RWPE2 (cell line): Measurements from ENCODE around the gene TCERG1L.

Experiments
- ATAC-seq: fragments of 200-7000 bp; cut with Tn5 transposase; 3 replicates; pipeline ENCODE4 v1.9.1; 2021; ENCODE audit warnings: low read depth
- DNase-seq: peaks from one replicate; pipeline ENCODE4 v3.0.0-alpha.2; 2020; ENCODE audit warnings: low spot score
- H3K27ac ChIP-seq: fragments of 450-650 bp; 2 replicates; pipeline ENCODE4 v1.5.1; 2017; ENCODE audit warnings: mild to moderate bottlenecking; ENCODE audit not compliant: poor library complexity, severe bottlenecking
- H3K27me3 ChIP-seq: fragments of 250-450 bp; sonication (Bioruptor Pico); 2 replicates; pipeline ENCODE4 v1.5.1; 2021; ENCODE audit warnings: mild to moderate bottlenecking, moderate library complexity; ENCODE audit not compliant: insufficient read depth, poor library complexity, severe bottlenecking
- H3K36me3 ChIP-seq: fragments of 250-450 bp; sonication (Bioruptor Pico); 2 replicates; pipeline ENCODE4 v1.5.1; 2020; ENCODE audit warnings: low read depth, mild to moderate bottlenecking, moderate library complexity
- H3K4me1 ChIP-seq: fragments of 250-450 bp; sonication (Bioruptor Pico); 2 replicates; pipeline ENCODE4 v1.5.1; 2021; ENCODE audit warnings: mild to moderate bottlenecking, moderate library complexity; ENCODE audit not compliant: insufficient read depth, poor library complexity, severe bottlenecking
- H3K4me3 ChIP-seq: fragments of 250-450 bp; sonication (Bioruptor Pico); 2 replicates; pipeline ENCODE4 v1.5.1; 2021; ENCODE audit warnings: mild to moderate bottlenecking, moderate library complexity; ENCODE audit not compliant: severe bottlenecking
- H3K9me3 ChIP-seq: fragments of 250-450 bp; sonication (Bioruptor Pico); 2 replicates; pipeline ENCODE4 v1.5.1; 2021; ENCODE audit warnings: mild to moderate bottlenecking, moderate library complexity; ENCODE audit not compliant: severe bottlenecking
- CTCF ChIP-seq: fragments of 450-650 bp; IDR thresholded peaks from one replicate; pipeline ENCODE4 v1.5.1; 2017; ENCODE audit warnings: mild to moderate bottlenecking, moderate library complexity; ENCODE audit not compliant: poor library complexity, severe bottlenecking

The TCERG1L gene

DNA sequence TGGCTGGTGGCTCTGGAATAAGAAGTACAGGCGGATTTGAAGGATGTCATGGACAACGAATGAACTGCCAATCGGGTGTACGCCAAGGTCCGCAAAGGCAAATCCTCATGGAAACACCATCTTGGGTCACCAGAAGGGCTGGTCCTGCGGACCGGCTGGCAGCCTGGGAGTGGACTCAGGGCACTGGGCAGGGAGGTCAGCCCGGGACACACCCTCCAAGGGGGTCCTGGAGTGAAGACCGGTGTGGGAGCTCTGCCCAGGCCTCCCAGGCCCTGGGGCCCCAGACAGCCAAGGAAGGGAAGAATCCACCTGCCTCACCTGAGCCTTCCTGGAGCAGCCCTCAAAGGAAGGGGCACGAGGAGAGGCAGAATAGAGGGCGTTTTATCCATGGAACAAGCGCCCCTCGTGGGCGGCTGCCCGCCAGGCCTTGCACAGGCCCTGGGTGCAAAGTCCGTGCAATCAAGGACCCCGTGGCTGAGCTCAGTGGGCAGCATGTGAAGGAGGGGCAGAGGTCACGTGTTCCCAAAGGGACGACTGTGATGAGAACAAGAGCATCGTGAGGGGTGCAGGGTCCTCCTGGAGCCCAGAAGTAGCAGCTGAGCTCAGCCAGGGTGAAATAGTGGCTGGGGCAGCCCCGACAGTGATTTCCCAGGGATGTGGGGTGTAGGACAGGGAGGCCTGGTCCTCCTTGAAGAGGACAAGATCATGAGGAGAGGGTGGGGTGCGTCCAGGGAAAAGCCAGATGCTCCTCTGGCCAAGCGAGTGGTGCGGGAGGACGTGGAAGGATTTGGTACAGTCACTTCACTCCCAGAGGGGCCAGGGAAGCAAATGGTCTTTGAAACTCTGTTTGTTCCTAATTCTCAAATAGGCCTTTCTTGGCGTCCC lies 105.2 kb downstream of the TCERG1L start:
- peak; percentile 34 for DNase-seq
- Histone ChIP-seq H3K36me3 (no peaks in the 10 kb centered on the region), H3K27me3 (no peaks in the 10 kb centered on the region), H3K27ac (no peak overlapping the region), H3K4me1 (no peaks in the 10 kb centered on the region), H3K9me3 (no peaks in the 10 kb centered on the region), H3K4me3 (no peak overlapping the region)
- no peak for TF ChIP-seq CTCF
- ATAC-seq, result no peak

GRCh38 chr10:131205556-131205955 lies 106.0 kb downstream of the TCERG1L start:
- H3K4me3 ChIP-seq, result no peak overlapping the region
- no peaks in the 10 kb centered on the region for H3K9me3 ChIP-seq
- DNase-seq, result peak; percentile 41
- no peak overlapping the region for H3K27ac ChIP-seq
- TF ChIP-seq CTCF, result no peak
- no peaks in the 10 kb centered on the region for H3K27me3 ChIP-seq
- no peak for ATAC-seq
- H3K4me1 ChIP-seq, result no peaks in the 10 kb centered on the region
- no peaks in the 10 kb centered on the region for H3K36me3 ChIP-seq

- no peak for TF ChIP-seq CTCF
- no peaks in the 10 kb centered on the region for H3K27me3 ChIP-seq
- DNase-seq (peak; percentile 43), ATAC-seq (no peak)
- no peaks in the 10 kb centered on the region for H3K9me3 ChIP-seq
- H3K4me1 ChIP-seq, result no peaks in the 10 kb centered on the region
- H3K36me3 ChIP-seq, result no peaks in the 10 kb centered on the region
- no peak overlapping the region for H3K4me3 ChIP-seq
- H3K27ac ChIP-seq, result no peak overlapping the region
Measured at GRCh38 chr10:131204406-131205152, 106.9 kb downstream of the TCERG1L start.

DNA sequence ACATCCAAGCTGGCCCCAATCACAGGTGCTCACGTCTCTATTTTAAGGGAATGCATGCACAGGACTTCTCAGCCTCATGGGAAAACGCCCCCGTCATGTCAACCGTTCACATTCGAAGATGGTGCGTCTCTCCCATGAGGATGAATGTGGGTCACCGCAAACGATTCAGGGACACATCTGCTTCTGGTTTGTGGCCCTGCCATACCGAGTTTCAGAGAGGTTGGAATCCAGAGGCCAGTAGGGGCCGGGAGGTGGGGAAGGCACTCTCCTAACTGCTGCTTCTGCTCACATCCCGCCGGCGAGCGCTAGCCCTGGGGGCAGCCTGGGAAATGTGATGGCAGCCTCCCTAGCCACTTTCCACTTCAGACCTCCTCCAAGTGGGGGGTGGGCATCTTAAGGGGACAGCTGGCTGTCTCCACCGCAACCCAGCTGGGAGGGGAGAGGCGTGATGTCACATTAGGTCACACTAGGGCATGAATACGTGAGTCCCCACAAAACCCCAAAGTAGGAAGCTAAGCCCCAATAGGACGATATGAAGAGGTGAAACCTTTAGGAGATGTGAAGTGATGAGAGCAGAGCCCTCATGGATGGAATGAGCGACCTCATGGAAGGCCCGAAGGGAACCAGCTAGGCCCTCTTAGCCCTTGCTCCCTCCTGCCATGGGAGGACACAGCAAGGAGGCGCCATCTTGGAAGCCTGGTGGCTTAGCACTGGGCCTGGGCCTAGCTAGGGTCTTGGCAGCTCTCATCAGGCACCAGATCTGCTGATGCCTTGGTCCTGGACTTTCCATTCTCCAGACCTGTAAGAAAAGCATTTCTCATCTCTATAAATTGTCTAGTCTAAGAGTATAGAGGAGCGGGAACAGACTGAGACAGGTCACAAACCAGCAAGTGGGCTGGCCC lies 107.8 kb downstream of the TCERG1L start:
- Histone ChIP-seq H3K4me1 (no peaks in the 10 kb centered on the region), H3K9me3 (no peaks in the 10 kb centered on the region), H3K4me3 (no peak overlapping the region), H3K36me3 (no peaks in the 10 kb centered on the region), H3K27ac (no peak overlapping the region), H3K27me3 (no peaks in the 10 kb centered on the region)
- peak; percentile 35 for DNase-seq
- TF ChIP-seq CTCF, result no peak
- ATAC-seq, result no peak
